Activated B cell treated with CpG ODN at 0.5 μM for 24 hours (primary cell): ENCODE results near the gene LIMA1. TPM values are rescaled to one million over a fixed set of nuclear protein-coding genes. Genes with fewer than 3 reads are reported as not detected.

Experiments used
- ATAC-seq: fragments of 200-7000 bp; cut with Tn5 transposase; one replicate; pipeline ENCODE4 v1.10.0; 2021; ENCODE audit warnings: low read depth, mild to moderate bottlenecking, moderate library complexity
- CTCF ChIA-PET: fragments of 350-600 bp; sonication (Branson Sonifier 250); formaldehyde crosslinking; loops from one replicate; lab custom pipeline; 2021; ENCODE audit warnings: antibody characterized with exemption; lab: Charles Lee
- POLR2A ChIA-PET: fragments of 350-600 bp; sonication (Branson Sonifier 250); formaldehyde crosslinking; loops from one replicate; lab custom pipeline; 2021; ENCODE audit warnings: antibody characterized with exemption; lab: Charles Lee
- DNase-seq: peaks from one replicate; pipeline ENCODE4 v3.0.0; 2022
- H3K27ac Mint-ChIP-seq: one replicate; pipeline ENCODE4 v1.8.0; 2020; ENCODE audit warnings: mixed read lengths
- H3K27me3 Mint-ChIP-seq: one replicate; pipeline ENCODE4 v1.8.0; 2021; ENCODE audit warnings: mixed read lengths
- H3K36me3 Mint-ChIP-seq: one replicate; pipeline ENCODE4 v1.8.0; 2021; ENCODE audit warnings: low read depth, mixed read lengths
- H3K4me1 Mint-ChIP-seq: one replicate; pipeline ENCODE4 v1.8.0; 2021; ENCODE audit warnings: mixed read lengths
- H3K4me3 Mint-ChIP-seq: one replicate; pipeline ENCODE4 v1.8.0; 2020; ENCODE audit warnings: mild to moderate bottlenecking, mixed read lengths
- H3K9me3 Mint-ChIP-seq: one replicate; pipeline ENCODE4 v1.8.0; 2020; ENCODE audit warnings: mixed read lengths
- intact Hi-C: fragments of 100-400 bp; cut with micrococcal nuclease; formaldehyde crosslinking; loops from one replicate; pipeline ENCODE4 v1.15.1; 2024
- total RNA-seq: library from RNA; stranded (reverse); gene quantifications from 2 replicates; pipeline ENCODE4 v1.2.3, GENCODE V29; 2022
- TF ChIP-seq, protein P1 (sequence below): fragments of 200-600 bp; IDR thresholded peaks from one replicate; pipeline ENCODE4 v1.8.0; 2022; ENCODE audit warnings: antibody characterized with exemption, mild to moderate bottlenecking

The LIMA1 gene
- total RNA-seq, 1 donor from 2014 or later: 5.7 TPM

GRCh38 chr12:50258167-50258551, 25.2 kb downstream of the LIMA1 start:
- ATAC-seq: no peak
- no peak for DNase-seq
- ChIA-PET CTCF (no interaction called here), POLR2A (interaction anchor here (0.6 kb wide), 1 partner anchor 92 kb away, joined by 3 read pairs; no protein-coding TSS in a partner anchor)
- no peak overlapping the region for H3K4me3 Mint-ChIP-seq
- intact Hi-C loops: no loop called here
- peaks cover 24% of the 10 kb centered on the region for H3K4me1 Mint-ChIP-seq
- H3K27me3 Mint-ChIP-seq: no peaks in the 10 kb centered on the region
- no peak overlapping the region for H3K27ac Mint-ChIP-seq
- no peaks in the 10 kb centered on the region for H3K9me3 Mint-ChIP-seq
- TF ChIP-seq, protein P1, sequence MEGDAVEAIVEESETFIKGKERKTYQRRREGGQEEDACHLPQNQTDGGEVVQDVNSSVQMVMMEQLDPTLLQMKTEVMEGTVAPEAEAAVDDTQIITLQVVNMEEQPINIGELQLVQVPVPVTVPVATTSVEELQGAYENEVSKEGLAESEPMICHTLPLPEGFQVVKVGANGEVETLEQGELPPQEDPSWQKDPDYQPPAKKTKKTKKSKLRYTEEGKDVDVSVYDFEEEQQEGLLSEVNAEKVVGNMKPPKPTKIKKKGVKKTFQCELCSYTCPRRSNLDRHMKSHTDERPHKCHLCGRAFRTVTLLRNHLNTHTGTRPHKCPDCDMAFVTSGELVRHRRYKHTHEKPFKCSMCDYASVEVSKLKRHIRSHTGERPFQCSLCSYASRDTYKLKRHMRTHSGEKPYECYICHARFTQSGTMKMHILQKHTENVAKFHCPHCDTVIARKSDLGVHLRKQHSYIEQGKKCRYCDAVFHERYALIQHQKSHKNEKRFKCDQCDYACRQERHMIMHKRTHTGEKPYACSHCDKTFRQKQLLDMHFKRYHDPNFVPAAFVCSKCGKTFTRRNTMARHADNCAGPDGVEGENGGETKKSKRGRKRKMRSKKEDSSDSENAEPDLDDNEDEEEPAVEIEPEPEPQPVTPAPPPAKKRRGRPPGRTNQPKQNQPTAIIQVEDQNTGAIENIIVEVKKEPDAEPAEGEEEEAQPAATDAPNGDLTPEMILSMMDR: no peak
- no peaks in the 10 kb centered on the region for H3K36me3 Mint-ChIP-seq

- peaks cover 27% of the 10 kb centered on the region for H3K4me1 Mint-ChIP-seq
- TF ChIP-seq, protein P1: no peak
- no peaks in the 10 kb centered on the region for H3K36me3 Mint-ChIP-seq
- ChIA-PET POLR2A (interaction anchor here (0.6 kb wide), 1 partner anchor 91 kb away, joined by 3 read pairs; no protein-coding TSS in a partner anchor), CTCF (no interaction called here)
- intact Hi-C loops: loop anchor here (2.0 kb wide), 1 partner anchor 25 kb away; the partner anchor contains the start of gene LIMA1
- no peak for DNase-seq
- H3K9me3 Mint-ChIP-seq: no peaks in the 10 kb centered on the region
- H3K27ac Mint-ChIP-seq: no peak overlapping the region
- ATAC-seq: no peak
- no peaks in the 10 kb centered on the region for H3K27me3 Mint-ChIP-seq
- no peak overlapping the region for H3K4me3 Mint-ChIP-seq
Observed at GRCh38 chr12:50257236-50258166, 25.8 kb downstream of the LIMA1 start.

DNA sequence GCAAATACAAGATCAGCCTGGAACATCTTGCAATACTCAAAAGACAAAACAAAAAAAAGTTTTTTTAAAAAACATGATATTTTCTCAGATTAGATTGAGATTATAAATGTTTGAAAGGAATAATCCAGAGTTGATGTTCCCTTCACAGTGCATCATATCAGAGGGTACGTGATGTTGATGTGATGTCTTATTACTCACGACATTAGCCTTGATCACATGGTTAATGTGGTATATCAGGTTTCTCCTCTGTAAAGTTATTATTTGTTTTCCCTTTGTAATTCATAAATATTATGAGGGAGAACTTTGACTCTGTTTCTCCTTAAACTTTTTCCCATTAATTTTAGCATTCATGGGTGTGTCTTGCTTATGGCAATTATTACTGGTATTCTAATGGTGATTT, 26.6 kb downstream of the LIMA1 start:
- TF ChIP-seq, protein P1: no peak
- Mint-ChIP-seq H3K4me1 (peaks cover 27% of the 10 kb centered on the region), H3K9me3 (no peaks in the 10 kb centered on the region), H3K27me3 (no peaks in the 10 kb centered on the region), H3K27ac (no peak overlapping the region), H3K4me3 (no peak overlapping the region), H3K36me3 (no peaks in the 10 kb centered on the region)
- CTCF ChIA-PET: no interaction called here
- DNase-seq (no peak), ATAC-seq (no peak)
- POLR2A ChIA-PET: no interaction called here
- intact Hi-C loops: loop anchor here (2.0 kb wide), 1 partner anchor 26 kb away; the partner anchor contains the start of gene LIMA1

GRCh38 chr12:50252977-50253602, 30.2 kb downstream of the LIMA1 start:
- TF ChIP-seq, protein P1: no peak
- Mint-ChIP-seq H3K9me3 (no peaks in the 10 kb centered on the region), H3K27ac (no peak overlapping the region), H3K4me1 (peaks cover 27% of the 10 kb centered on the region), H3K4me3 (no peak overlapping the region), H3K36me3 (no peaks in the 10 kb centered on the region), H3K27me3 (no peaks in the 10 kb centered on the region)
- no peak for ATAC-seq
- POLR2A ChIA-PET: interaction anchor here (0.7 kb wide), 2 partner anchors 23 to 974 kb away, joined by 7 to 10 read pairs; no protein-coding TSS in a partner anchor
- intact Hi-C loops: no loop called here
- CTCF ChIA-PET: no interaction called here
- no peak for DNase-seq
